GM18505 (cell line): ENCODE results near the gene CDH23.

Source experiments
- ATAC-seq: cut with Tn5 transposase; IDR thresholded peaks from one replicate; pipeline ENCODE4 v1.9.1; 2021; ENCODE audit not compliant: unreplicated experiment
- POLR2A ChIP-seq: IDR thresholded peaks from 4 replicates; pipeline ENCODE4 v1.6.1; 2011; ENCODE audit warnings: borderline replicate concordance; ENCODE audit not compliant: insufficient read depth, insufficient read length; ENCODE audit errors: extremely low read depth

The CDH23 gene

DNA sequence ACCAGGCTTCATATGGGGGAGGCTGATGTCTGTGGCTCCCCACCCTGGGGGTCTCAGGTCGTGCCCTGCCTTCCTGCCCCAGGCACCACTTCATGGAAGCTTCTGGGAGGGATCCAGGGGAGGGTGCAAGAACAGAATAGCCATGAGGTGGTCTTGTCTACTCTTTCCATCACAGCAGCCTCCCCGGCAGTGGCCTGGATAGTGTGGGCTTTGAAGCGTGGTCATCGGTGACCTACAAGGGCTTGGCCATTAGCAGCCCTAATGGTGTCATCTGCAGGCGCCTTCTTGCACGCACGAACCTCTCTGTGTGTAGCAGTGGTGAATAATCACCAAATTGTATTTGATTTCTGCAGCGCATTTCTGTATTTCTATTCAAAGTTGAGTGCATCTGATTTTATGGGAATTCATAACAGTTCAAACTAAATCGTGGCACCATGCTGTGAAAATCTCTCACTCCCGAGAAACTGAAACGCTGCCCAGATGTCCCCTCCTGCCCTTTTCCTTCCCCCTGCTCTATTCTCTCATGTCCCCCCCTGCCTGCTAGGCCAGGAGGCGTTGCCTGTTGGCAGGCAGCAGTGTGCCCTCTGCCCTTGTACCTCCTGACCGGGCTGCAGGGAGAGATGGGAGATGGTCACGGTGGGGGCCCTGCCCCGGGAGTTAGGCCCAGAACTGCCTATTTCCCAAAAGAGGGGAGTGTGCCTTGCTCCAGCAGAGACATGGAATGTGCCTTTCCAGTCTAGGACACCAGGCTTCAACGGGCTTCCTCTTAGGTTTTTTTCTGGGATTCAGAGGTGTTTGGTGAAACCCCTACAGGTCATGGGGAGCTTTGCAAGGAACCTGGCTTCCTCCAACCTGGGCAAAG is 34.8 kb downstream of the CDH23 start:
- no peak for ATAC-seq
- TF ChIP-seq POLR2A, result no peak

- no peak for TF ChIP-seq POLR2A
- no peak for ATAC-seq
Observed at GRCh38 chr10:71432101-71432905, 35.6 kb downstream of the CDH23 start.

DNA sequence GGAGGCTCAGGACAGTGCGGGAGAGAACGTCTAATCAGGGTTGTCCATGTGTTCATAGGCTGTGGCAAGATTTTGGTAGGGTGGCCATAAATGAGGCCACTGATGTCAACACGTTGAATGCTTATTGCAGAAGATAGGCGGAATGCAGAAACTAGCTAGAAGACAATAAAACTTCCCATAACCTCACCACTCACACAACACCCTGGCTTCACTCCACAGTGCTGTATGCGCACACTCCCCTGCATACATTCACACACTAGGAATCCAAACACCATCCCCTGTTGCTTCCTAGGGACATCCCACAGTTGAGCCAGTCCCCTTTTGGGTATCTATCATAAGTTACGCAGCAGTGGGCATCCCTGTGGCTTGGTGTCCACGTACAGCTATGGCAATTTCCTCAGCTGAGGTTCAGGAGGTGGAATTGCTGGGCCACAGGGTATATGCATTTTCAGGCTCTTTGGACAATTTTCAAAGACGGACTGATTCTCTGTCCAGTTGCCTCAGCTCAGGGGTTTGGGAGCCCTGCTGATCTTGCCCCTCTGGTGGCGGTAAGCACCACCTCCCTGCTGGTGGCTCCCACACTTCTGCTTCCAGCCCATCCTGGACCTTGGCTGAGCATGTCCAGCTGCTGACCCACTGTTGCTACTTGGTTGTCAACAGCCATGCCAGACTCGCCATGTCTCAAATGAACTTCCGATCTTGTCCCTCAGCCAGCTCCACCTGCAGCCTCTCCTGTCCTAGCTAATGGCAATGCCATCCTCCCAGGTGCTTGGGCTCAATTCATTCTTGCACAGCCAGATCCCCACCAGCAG is 36.4 kb downstream of the CDH23 start:
- no peak for TF ChIP-seq POLR2A
- ATAC-seq, result no peak

- no peak for TF ChIP-seq POLR2A
Observed at GRCh38 chr10:71433768-71434744, 37.3 kb downstream of the CDH23 start.

GRCh38 chr10:71434760-71435394 is 38.2 kb downstream of the CDH23 start:
- no peak for ATAC-seq
- TF ChIP-seq POLR2A, result no peak

More at GRCh38 chr10:71433768-71434744, 37.3 kb downstream of the CDH23 start:
- ATAC-seq, result no peak

GRCh38 chr10:71435571-71436267 is 39.0 kb downstream of the CDH23 start:
- no peak for ATAC-seq
- no peak for TF ChIP-seq POLR2A

DNA sequence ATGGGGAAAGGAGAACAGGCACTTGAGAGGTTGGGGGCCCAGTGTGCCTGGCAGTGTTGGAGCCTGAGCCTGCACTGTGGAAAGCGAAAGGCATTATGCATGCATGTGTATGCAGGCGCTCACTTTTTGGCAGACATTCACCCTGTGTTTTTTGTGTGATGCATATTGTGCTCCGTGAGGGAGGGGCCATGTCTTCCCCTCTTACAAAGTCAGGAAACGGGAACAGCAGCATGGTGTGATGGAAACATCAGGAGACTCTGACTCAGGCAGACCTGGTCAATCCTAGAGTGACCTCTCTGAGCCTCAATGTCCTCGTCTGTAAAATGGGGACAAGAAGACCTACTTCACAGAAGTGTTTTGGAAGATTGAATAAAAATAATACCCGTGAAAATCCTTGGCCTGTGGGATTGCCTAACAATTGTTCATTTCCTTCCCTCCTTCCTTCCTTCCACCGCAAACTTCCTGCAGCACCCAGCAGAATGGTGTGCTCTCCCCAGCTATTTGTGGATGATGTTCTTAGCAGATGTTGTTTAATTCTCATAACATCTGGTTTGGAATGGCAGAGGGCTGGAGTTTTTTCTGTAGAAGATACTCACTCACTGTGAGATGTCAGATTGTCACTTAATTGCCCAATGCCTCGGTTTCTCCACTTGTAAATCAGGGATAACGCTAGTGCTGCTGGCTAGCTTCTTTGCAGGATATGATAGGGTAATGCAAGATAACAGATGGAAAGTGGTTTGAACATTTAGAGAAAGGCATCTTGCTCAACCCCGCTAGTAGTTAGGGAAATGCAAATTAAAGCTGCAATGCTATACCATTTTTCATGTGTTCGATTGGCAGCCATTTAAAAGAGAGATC is 39.8 kb downstream of the CDH23 start:
- no peak for TF ChIP-seq POLR2A
- no peak for ATAC-seq

- no peak for ATAC-seq
Observed at GRCh38 chr10:71437537-71438092, 40.9 kb downstream of the CDH23 start.

DNA sequence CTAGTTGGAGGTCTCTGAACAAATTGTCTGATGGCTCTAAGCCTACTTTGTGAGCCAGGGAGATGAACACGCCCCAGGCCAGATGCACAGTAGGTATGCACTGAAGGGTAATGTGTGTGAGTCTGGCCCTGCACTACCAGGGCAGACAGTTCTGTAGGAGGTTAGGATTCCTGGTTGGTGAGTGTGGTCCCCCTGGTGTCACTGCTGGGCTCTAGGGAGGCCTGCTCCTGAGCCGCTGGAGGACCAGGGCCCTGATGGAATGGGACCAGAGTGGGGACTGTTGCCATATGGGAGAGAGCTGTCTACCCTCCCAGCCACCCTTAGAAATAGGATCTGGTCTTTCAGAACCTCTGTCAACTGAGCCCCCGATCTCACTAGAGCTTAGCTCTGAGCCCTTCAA is 42.0 kb downstream of the CDH23 start:
- no peak for TF ChIP-seq POLR2A
- no peak for ATAC-seq

More at GRCh38 chr10:71437537-71438092, 40.9 kb downstream of the CDH23 start:
- no peak for TF ChIP-seq POLR2A
